HepG2 (cell line): ENCODE data around the gene AP1M1. TPM values are rescaled to one million over a fixed set of nuclear protein-coding genes. Genes with fewer than 3 reads are reported as not detected.
A peak's percentile ranks its signal among the peaks of the same experiment; 100 is the strongest.

Source experiments
- ARID2 ChIP-seq: sonication (generic); formaldehyde crosslinking; IDR thresholded peaks from 2 replicates; pipeline ENCODE4 v1.8.1; 2022; ENCODE audit warnings: mild to moderate bottlenecking, missing genetic modification reagents, borderline replicate concordance
- ARNT2 ChIP-seq: sonication (generic); formaldehyde crosslinking; IDR thresholded peaks from 2 replicates; pipeline ENCODE4 v1.8.0; 2022; ENCODE audit warnings: mild to moderate bottlenecking, low read depth, missing genetic modification reagents, moderate library complexity
- FOSL2 ChIP-seq: sonication (generic); formaldehyde crosslinking; IDR thresholded peaks from 2 replicates; pipeline ENCODE4 v1.4.0; 2020; ENCODE audit warnings: missing genetic modification reagents
- FOXA3 ChIP-seq: IDR thresholded peaks from 2 replicates; pipeline ENCODE4 v1.6.1; 2016; ENCODE audit warnings: missing genetic modification reagents, missing compliant biosample characterization
- GATA4 ChIP-seq: sonication (generic); IDR thresholded peaks from 2 replicates; pipeline ENCODE4 v1.6.1; 2016; ENCODE audit warnings: antibody characterized with exemption, low read depth, borderline replicate concordance
- HDAC6 ChIP-seq: fragments of 200-600 bp; sonication (generic); IDR thresholded peaks from 2 replicates; pipeline ENCODE4 v1.7.0; 2017; ENCODE audit warnings: mild to moderate bottlenecking, antibody characterized with exemption, low read length, low read depth
- HOXA3 ChIP-seq: sonication (generic); formaldehyde crosslinking; IDR thresholded peaks from 2 replicates; pipeline ENCODE4 v1.5.0; 2020; ENCODE audit warnings: missing genetic modification reagents
- NFE2L2 ChIP-seq: fragments of 150-350 bp; IDR thresholded peaks from 2 replicates; pipeline ENCODE4 v1.6.1; 2014; ENCODE audit warnings: low read length
- RBM39 ChIP-seq: fragments of 200-400 bp; formaldehyde crosslinking; IDR thresholded peaks from one replicate; pipeline ENCODE4 v1.6.1; 2018; ENCODE audit warnings: antibody characterized with exemption, mild to moderate bottlenecking, low read depth, low read length; ENCODE audit not compliant: poor library complexity, severe bottlenecking
- ZNF274 ChIP-seq: sonication (generic); formaldehyde crosslinking; IDR thresholded peaks from 2 replicates; pipeline ENCODE4 v1.5.1; 2020; ENCODE audit warnings: mild to moderate bottlenecking, missing genetic modification reagents
- polyA plus RNA-seq, 8 experiments: library from polyadenylated mRNA; depleted of rRNA in 3 of 8; stranded (reverse) in 7 of 8; unstranded in 1 of 8; fragments of >200 nt; fragmentation: Illumina TruSeq in 4 of 8; extraction: Trizol in 4 of 8; gene quantifications; 2 replicates each; pipeline versions ENCODE4 v1.2.1 to v1.2.3, GENCODE V29; 2011 to 2016; ENCODE audit warnings: low read depth in 4 of 8, missing spikeins in 1 of 8, mixed read lengths in 1 of 8; ENCODE audit not compliant: insufficient read depth in 1 of 8
- total RNA-seq, 5 experiments: library from RNA; depleted of rRNA; stranded (reverse); fragments of >200 nt; fragmentation: Illumina TruSeq; extraction: Trizol; gene quantifications; 2 replicates each; pipeline ENCODE4 v1.2.3, GENCODE V29; 2016; ENCODE audit warnings: low read depth in 1 of 5
- TF ChIP-seq, protein P1 (sequence below): sonication (generic); formaldehyde crosslinking; IDR thresholded peaks from 2 replicates; pipeline ENCODE4 v1.5.1; 2020; ENCODE audit warnings: mild to moderate bottlenecking, missing genetic modification reagents
- TF ChIP-seq, protein P2 (sequence below): sonication (generic); formaldehyde crosslinking; IDR thresholded peaks from 2 replicates; pipeline ENCODE4 v1.4.0; 2020; ENCODE audit warnings: missing genetic modification reagents
- TF ChIP-seq, protein P3 (sequence below): sonication (generic); formaldehyde crosslinking; IDR thresholded peaks from 2 replicates; pipeline ENCODE4 v1.5.1; 2020; ENCODE audit warnings: mild to moderate bottlenecking, missing genetic modification reagents, borderline replicate concordance
- TF ChIP-seq, protein P4 (sequence below): sonication (generic); formaldehyde crosslinking; IDR thresholded peaks from 2 replicates; pipeline ENCODE4 v1.9.0; 2022; ENCODE audit warnings: missing genetic modification reagents, mild to moderate bottlenecking, borderline replicate concordance

The AP1M1 gene
- total and polyA plus RNA-seq, 2 of the 13 experiments (the other 11 are each of a cell fraction or from before 2014, with no cell fraction given) = 34.4 to 46.1 TPM

DNA sequence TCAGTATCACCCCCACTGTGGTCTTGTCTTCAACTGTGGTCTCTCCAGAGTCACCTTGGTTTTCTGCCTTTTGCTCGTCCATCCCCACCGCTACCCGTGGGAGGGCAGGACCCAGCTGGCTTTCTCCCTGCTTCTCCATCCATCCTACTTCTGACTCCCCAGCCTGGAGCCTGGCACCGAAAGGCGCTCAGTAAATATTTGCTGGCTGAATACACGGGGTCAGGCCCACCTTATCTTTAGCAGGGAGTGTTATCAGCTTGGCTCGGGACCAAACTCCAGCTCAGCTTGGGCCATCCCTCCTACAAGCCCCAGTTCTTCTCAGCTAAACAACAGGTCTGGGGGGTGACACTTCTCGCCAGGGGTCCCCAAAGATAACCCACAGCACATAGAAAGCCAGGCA, 64.9 kb downstream of the AP1M1 start (continued):
- TF ChIP-seq, protein P1, sequence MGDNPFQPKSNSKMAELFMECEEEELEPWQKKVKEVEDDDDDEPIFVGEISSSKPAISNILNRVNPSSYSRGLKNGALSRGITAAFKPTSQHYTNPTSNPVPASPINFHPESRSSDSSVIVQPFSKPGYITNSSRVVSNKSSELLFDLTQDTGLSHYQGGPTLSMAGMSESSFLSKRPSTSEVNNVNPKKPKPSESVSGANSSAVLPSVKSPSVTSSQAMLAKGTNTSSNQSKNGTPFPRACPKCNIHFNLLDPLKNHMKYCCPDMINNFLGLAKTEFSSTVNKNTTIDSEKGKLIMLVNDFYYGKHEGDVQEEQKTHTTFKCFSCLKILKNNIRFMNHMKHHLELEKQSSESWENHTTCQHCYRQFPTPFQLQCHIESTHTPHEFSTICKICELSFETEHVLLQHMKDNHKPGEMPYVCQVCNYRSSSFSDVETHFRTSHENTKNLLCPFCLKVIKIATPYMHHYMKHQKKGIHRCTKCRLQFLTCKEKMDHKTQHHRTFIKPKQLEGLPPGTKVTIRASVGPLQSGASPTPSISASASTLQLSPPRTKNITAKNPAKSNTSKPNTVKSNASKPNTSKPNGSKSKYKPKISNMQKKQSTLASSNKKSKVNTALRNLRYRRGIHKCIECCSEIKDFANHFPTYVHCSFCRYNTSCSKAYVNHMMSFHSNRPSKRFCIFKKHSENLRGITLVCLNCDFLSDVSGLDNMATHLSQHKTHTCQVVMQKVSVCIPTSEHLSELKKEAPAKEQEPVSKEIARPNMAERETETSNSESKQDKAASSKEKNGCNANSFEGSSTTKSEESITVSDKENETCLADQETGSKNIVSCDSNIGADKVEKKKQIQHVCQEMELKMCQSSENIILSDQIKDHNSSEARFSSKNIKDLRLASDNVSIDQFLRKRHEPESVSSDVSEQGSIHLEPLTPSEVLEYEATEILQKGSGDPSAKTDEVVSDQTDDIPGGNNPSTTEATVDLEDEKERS (CRISPR knock-in tag) = no peak
- TF ChIP-seq HOXA3 (CRISPR knock-in tag) = peak; percentile 27; the same call in 1 of the 2 replicates
- peak; percentile 80 for TF ChIP-seq FOXA3 (CRISPR knock-in tag)
- TF ChIP-seq RBM39 = no peak
- 0 out of 2 replicates have a peak, but pooled peaks have one; percentile 43 for TF ChIP-seq ZNF274 (CRISPR knock-in tag)
- TF ChIP-seq ARNT2 = 0 out of 2 replicates have a peak, but pooled peaks have one; percentile 34
- no peak for TF ChIP-seq ARID2 (CRISPR knock-in tag)
- no peak for TF ChIP-seq HDAC6
- TF ChIP-seq, protein P2, sequence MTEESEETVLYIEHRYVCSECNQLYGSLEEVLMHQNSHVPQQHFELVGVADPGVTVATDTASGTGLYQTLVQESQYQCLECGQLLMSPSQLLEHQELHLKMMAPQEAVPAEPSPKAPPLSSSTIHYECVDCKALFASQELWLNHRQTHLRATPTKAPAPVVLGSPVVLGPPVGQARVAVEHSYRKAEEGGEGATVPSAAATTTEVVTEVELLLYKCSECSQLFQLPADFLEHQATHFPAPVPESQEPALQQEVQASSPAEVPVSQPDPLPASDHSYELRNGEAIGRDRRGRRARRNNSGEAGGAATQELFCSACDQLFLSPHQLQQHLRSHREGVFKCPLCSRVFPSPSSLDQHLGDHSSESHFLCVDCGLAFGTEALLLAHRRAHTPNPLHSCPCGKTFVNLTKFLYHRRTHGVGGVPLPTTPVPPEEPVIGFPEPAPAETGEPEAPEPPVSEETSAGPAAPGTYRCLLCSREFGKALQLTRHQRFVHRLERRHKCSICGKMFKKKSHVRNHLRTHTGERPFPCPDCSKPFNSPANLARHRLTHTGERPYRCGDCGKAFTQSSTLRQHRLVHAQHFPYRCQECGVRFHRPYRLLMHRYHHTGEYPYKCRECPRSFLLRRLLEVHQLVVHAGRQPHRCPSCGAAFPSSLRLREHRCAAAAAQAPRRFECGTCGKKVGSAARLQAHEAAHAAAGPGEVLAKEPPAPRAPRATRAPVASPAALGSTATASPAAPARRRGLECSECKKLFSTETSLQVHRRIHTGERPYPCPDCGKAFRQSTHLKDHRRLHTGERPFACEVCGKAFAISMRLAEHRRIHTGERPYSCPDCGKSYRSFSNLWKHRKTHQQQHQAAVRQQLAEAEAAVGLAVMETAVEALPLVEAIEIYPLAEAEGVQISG (CRISPR knock-in tag) = 0 out of 2 replicates have a peak, but pooled peaks have one; percentile 26
- TF ChIP-seq FOSL2 = peak; percentile 41
- TF ChIP-seq, protein P3, sequence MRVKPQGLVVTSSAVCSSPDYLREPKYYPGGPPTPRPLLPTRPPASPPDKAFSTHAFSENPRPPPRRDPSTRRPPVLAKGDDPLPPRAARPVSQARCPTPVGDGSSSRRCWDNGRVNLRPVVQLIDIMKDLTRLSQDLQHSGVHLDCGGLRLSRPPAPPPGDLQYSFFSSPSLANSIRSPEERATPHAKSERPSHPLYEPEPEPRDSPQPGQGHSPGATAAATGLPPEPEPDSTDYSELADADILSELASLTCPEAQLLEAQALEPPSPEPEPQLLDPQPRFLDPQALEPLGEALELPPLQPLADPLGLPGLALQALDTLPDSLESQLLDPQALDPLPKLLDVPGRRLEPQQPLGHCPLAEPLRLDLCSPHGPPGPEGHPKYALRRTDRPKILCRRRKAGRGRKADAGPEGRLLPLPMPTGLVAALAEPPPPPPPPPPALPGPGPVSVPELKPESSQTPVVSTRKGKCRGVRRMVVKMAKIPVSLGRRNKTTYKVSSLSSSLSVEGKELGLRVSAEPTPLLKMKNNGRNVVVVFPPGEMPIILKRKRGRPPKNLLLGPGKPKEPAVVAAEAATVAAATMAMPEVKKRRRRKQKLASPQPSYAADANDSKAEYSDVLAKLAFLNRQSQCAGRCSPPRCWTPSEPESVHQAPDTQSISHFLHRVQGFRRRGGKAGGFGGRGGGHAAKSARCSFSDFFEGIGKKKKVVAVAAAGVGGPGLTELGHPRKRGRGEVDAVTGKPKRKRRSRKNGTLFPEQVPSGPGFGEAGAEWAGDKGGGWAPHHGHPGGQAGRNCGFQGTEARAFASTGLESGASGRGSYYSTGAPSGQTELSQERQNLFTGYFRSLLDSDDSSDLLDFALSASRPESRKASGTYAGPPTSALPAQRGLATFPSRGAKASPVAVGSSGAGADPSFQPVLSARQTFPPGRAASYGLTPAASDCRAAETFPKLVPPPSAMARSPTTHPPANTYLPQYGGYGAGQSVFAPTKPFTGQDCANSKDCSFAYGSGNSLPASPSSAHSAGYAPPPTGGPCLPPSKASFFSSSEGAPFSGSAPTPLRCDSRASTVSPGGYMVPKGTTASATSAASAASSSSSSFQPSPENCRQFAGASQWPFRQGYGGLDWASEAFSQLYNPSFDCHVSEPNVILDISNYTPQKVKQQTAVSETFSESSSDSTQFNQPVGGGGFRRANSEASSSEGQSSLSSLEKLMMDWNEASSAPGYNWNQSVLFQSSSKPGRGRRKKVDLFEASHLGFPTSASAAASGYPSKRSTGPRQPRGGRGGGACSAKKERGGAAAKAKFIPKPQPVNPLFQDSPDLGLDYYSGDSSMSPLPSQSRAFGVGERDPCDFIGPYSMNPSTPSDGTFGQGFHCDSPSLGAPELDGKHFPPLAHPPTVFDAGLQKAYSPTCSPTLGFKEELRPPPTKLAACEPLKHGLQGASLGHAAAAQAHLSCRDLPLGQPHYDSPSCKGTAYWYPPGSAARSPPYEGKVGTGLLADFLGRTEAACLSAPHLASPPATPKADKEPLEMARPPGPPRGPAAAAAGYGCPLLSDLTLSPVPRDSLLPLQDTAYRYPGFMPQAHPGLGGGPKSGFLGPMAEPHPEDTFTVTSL (CRISPR knock-in tag) = 0 out of 2 replicates have a peak, but pooled peaks have one; percentile 35
- TF ChIP-seq, protein P4, sequence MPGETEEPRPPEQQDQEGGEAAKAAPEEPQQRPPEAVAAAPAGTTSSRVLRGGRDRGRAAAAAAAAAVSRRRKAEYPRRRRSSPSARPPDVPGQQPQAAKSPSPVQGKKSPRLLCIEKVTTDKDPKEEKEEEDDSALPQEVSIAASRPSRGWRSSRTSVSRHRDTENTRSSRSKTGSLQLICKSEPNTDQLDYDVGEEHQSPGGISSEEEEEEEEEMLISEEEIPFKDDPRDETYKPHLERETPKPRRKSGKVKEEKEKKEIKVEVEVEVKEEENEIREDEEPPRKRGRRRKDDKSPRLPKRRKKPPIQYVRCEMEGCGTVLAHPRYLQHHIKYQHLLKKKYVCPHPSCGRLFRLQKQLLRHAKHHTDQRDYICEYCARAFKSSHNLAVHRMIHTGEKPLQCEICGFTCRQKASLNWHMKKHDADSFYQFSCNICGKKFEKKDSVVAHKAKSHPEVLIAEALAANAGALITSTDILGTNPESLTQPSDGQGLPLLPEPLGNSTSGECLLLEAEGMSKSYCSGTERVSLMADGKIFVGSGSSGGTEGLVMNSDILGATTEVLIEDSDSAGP = no peak; the same call in 1 of the 2 replicates
- peak; percentile 84; the same call in 1 of the 2 replicates for TF ChIP-seq GATA4
- TF ChIP-seq NFE2L2 = no peak
